HepG2 (cell line): ENCODE data around the gene ZNF554. TPM values are rescaled to one million over a fixed set of nuclear protein-coding genes. Genes with fewer than 3 reads are reported as not detected.

Experiments used
- DR1 ChIP-seq: sonication (generic); formaldehyde crosslinking; IDR thresholded peaks from 2 replicates; pipeline ENCODE4 v1.8.0; 2021; ENCODE audit warnings: mild to moderate bottlenecking, missing genetic modification reagents, inconsistent platforms
- ETV5 ChIP-seq: IDR thresholded peaks from 2 replicates; pipeline ENCODE4 v1.6.1; 2018; ENCODE audit warnings: missing biosample characterization, missing genetic modification reagents, inconsistent platforms, borderline replicate concordance
- KAT2B ChIP-seq: fragments of 150-350 bp; IDR thresholded peaks from 2 replicates; pipeline ENCODE4 v1.6.1; 2014; ENCODE audit warnings: low read depth, low read length, borderline replicate concordance
- KLF13 ChIP-seq: sonication (generic); formaldehyde crosslinking; IDR thresholded peaks from 2 replicates; pipeline ENCODE4 v1.4.0; 2020; ENCODE audit warnings: mild to moderate bottlenecking, missing genetic modification reagents
- MEIS1 ChIP-seq: sonication (generic); formaldehyde crosslinking; IDR thresholded peaks from 2 replicates; pipeline ENCODE4 v1.9.0; 2021; ENCODE audit warnings: mild to moderate bottlenecking, missing genetic modification reagents, moderate library complexity, borderline replicate concordance
- NCOA2 ChIP-seq: sonication (generic); formaldehyde crosslinking; IDR thresholded peaks from 2 replicates; pipeline ENCODE4 v1.8.0; 2022; ENCODE audit warnings: inconsistent platforms
- PTBP1 ChIP-seq: fragments of 200-400 bp; formaldehyde crosslinking; IDR thresholded peaks from 2 replicates; pipeline ENCODE4 v1.6.1; 2018; ENCODE audit warnings: low read length, low read depth; ENCODE audit not compliant: poor library complexity, severe bottlenecking
- SRY ChIP-seq: sonication (generic); formaldehyde crosslinking; IDR thresholded peaks from 2 replicates; pipeline ENCODE4 v1.8.0; 2022; ENCODE audit warnings: mild to moderate bottlenecking, missing genetic modification reagents
- ZNF121 ChIP-seq: sonication (generic); formaldehyde crosslinking; IDR thresholded peaks from 2 replicates; pipeline ENCODE4 v1.5.0; 2020; ENCODE audit warnings: mild to moderate bottlenecking, missing genetic modification reagents
- ZNF329 ChIP-seq: sonication (generic); formaldehyde crosslinking; IDR thresholded peaks from 2 replicates; pipeline ENCODE4 v1.9.0; 2021; ENCODE audit warnings: low read depth, mild to moderate bottlenecking, missing genetic modification reagents
- ZNF598 ChIP-seq: sonication (generic); formaldehyde crosslinking; IDR thresholded peaks from 2 replicates; pipeline ENCODE4 v1.5.1; 2020; ENCODE audit warnings: mild to moderate bottlenecking, missing genetic modification reagents, borderline replicate concordance
- ZNF674 ChIP-seq: sonication (generic); formaldehyde crosslinking; IDR thresholded peaks from 2 replicates; pipeline ENCODE4 v1.5.0; 2020; ENCODE audit warnings: low read depth, mild to moderate bottlenecking, missing genetic modification reagents
- ZNF772 ChIP-seq: sonication (generic); formaldehyde crosslinking; IDR thresholded peaks from 2 replicates; pipeline ENCODE4 v1.5.0; 2020; ENCODE audit warnings: mild to moderate bottlenecking, missing genetic modification reagents
- ZSCAN12 ChIP-seq: sonication (generic); formaldehyde crosslinking; IDR thresholded peaks from 2 replicates; pipeline ENCODE4 v1.9.0; 2021; ENCODE audit warnings: mild to moderate bottlenecking, missing genetic modification reagents
- ZSCAN20 ChIP-seq: sonication (generic); formaldehyde crosslinking; IDR thresholded peaks from 2 replicates; pipeline ENCODE4 v1.4.0; 2020; ENCODE audit warnings: missing genetic modification reagents, mild to moderate bottlenecking, borderline replicate concordance
- ZSCAN9 ChIP-seq: IDR thresholded peaks from 2 replicates; pipeline ENCODE4 v1.6.1; 2016; ENCODE audit warnings: borderline replicate concordance
- polyA plus RNA-seq, 8 experiments: library from polyadenylated mRNA; depleted of rRNA in 3 of 8; stranded (reverse) in 7 of 8; unstranded in 1 of 8; fragments of >200 nt; fragmentation: Illumina TruSeq in 4 of 8; extraction: Trizol in 4 of 8; gene quantifications; 2 replicates each; pipeline versions ENCODE4 v1.2.1 to v1.2.3, GENCODE V29; 2011 to 2016; ENCODE audit warnings: low read depth in 4 of 8, missing spikeins in 1 of 8, mixed read lengths in 1 of 8; ENCODE audit not compliant: insufficient read depth in 1 of 8
- total RNA-seq, 5 experiments: library from RNA; depleted of rRNA; stranded (reverse); fragments of >200 nt; fragmentation: Illumina TruSeq; extraction: Trizol; gene quantifications; 2 replicates each; pipeline ENCODE4 v1.2.3, GENCODE V29; 2016; ENCODE audit warnings: low read depth in 1 of 5
- TF ChIP-seq, protein P1 (sequence below): sonication (generic); formaldehyde crosslinking; IDR thresholded peaks from 2 replicates; pipeline ENCODE4 v1.4.0; 2020; ENCODE audit warnings: mild to moderate bottlenecking, missing genetic modification reagents
- TF ChIP-seq, protein P2 (sequence below): IDR thresholded peaks from 2 replicates; pipeline ENCODE4 v1.6.1; 2016; ENCODE audit warnings: missing compliant biosample characterization, missing genetic modification reagents, borderline replicate concordance
- TF ChIP-seq, protein P3 (sequence below): sonication (generic); formaldehyde crosslinking; IDR thresholded peaks from 2 replicates; pipeline ENCODE4 v1.4.0; 2020; ENCODE audit warnings: mild to moderate bottlenecking, low read depth, missing genetic modification reagents
- TF ChIP-seq, protein P4 (sequence below): sonication (generic); formaldehyde crosslinking; IDR thresholded peaks from 2 replicates; pipeline ENCODE4 v1.8.0; 2022; ENCODE audit warnings: mild to moderate bottlenecking, missing genetic modification reagents, borderline replicate concordance
- TF ChIP-seq, protein P5 (sequence below), 2 experiments: fragments of 450-650 bp in 1 of 2; sonication (generic) in 1 of 2; formaldehyde crosslinking; IDR thresholded peaks; 2 replicates each; pipeline versions ENCODE4 v1.5.0 to v1.8.0; 2020 to 2022; ENCODE audit warnings: mild to moderate bottlenecking in 1 of 2, missing genetic modification reagents in 1 of 2
- TF ChIP-seq, protein P6 (sequence below): sonication (generic); formaldehyde crosslinking; IDR thresholded peaks from 2 replicates; pipeline ENCODE4 v1.4.0; 2020; ENCODE audit warnings: missing genetic modification reagents; ENCODE audit errors: not compliant biosample characterization

Gene ZNF554
- total and polyA plus RNA-seq, 2 of the 13 experiments (the other 11 are each of a cell fraction or from before 2014, with no cell fraction given): 2.2 to 2.7 TPM

DNA sequence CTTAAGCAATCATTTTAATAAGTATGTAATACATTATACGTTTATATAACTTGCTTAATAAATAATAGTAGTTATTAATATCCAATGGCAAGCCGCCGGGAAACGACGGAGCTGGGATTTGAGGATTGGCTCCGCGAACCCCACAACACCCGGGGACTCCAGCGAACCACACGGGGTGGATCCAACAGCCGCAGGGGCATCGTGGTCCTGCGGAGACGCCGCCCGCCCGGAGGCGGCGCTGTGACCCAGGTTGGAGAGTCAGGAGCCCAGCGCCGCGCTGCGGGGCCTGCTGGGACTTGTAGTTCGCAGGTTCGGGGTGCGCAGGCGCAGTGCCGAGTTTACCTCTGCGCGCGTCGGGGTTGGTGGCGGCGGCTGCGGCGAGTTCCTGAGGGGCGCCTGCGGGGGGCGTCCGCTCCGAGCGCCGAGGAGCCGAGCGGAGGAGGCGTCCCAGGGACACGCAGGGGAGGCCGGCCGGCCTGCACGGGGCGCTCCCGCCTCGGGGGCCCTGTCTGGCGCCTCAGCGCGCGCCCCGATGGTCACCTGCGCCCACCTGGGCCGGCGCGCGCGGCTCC lies at the start of gene ZNF554 (continued):
- TF ChIP-seq, protein P1, sequence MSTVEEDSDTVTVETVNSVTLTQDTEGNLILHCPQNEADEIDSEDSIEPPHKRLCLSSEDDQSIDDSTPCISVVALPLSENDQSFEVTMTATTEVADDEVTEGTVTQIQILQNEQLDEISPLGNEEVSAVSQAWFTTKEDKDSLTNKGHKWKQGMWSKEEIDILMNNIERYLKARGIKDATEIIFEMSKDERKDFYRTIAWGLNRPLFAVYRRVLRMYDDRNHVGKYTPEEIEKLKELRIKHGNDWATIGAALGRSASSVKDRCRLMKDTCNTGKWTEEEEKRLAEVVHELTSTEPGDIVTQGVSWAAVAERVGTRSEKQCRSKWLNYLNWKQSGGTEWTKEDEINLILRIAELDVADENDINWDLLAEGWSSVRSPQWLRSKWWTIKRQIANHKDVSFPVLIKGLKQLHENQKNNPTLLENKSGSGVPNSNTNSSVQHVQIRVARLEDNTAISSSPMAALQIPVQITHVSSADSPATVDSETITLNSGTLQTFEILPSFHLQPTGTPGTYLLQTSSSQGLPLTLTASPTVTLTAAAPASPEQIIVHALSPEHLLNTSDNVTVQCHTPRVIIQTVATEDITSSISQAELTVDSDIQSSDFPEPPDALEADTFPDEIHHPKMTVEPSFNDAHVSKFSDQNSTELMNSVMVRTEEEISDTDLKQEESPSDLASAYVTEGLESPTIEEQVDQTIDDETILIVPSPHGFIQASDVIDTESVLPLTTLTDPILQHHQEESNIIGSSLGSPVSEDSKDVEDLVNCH (CRISPR knock-in tag): no peak
- no peak for TF ChIP-seq ZSCAN12
- TF ChIP-seq, protein P2, sequence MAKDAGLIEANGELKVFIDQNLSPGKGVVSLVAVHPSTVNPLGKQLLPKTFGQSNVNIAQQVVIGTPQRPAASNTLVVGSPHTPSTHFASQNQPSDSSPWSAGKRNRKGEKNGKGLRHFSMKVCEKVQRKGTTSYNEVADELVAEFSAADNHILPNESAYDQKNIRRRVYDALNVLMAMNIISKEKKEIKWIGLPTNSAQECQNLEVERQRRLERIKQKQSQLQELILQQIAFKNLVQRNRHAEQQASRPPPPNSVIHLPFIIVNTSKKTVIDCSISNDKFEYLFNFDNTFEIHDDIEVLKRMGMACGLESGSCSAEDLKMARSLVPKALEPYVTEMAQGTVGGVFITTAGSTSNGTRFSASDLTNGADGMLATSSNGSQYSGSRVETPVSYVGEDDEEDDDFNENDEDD (CRISPR knock-in tag): peak; percentile 48; the same call in 1 of the 2 replicates
- TF ChIP-seq PTBP1: no peak
- TF ChIP-seq ETV5 (CRISPR knock-in tag): peak; percentile 67
- TF ChIP-seq, protein P3, sequence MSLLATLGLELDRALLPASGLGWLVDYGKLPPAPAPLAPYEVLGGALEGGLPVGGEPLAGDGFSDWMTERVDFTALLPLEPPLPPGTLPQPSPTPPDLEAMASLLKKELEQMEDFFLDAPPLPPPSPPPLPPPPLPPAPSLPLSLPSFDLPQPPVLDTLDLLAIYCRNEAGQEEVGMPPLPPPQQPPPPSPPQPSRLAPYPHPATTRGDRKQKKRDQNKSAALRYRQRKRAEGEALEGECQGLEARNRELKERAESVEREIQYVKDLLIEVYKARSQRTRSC (CRISPR knock-in tag): no peak
- TF ChIP-seq KLF13 (CRISPR knock-in tag): no peak
- TF ChIP-seq, protein P4, sequence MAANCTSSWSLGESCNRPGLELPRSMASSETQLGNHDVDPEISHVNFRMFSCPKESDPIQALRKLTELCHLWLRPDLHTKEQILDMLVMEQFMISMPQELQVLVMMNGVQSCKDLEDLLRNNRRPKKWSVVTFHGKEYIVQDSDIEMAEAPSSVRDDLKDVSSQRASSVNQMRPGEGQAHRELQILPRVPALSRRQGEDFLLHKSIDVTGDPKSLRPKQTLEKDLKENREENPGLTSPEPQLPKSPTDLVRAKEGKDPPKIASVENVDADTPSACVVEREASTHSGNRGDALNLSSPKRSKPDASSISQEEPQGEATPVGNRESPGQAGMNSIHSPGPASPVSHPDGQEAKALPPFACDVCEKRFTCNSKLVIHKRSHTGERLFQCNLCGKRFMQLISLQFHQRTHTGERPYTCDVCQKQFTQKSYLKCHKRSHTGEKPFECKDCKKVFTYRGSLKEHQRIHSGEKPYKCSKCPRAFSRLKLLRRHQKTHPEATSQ (CRISPR knock-in tag): no peak
- TF ChIP-seq, protein P5, sequence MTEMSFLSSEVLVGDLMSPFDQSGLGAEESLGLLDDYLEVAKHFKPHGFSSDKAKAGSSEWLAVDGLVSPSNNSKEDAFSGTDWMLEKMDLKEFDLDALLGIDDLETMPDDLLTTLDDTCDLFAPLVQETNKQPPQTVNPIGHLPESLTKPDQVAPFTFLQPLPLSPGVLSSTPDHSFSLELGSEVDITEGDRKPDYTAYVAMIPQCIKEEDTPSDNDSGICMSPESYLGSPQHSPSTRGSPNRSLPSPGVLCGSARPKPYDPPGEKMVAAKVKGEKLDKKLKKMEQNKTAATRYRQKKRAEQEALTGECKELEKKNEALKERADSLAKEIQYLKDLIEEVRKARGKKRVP (CRISPR knock-in tag; IDR thresholded peaks at IDR 0.05): peak in 1 of 2 experiments; percentile 37; a peak in 1 of 4 replicates
- 0 out of 2 replicates have a peak, but pooled peaks have one; percentile 33 for TF ChIP-seq ZSCAN20 (CRISPR knock-in tag)
- TF ChIP-seq MEIS1: 0 out of 2 replicates have a peak, but pooled peaks have one; percentile 77
- TF ChIP-seq ZNF121 (CRISPR knock-in tag): no peak
- 0 out of 2 replicates have a peak, but pooled peaks have one; percentile 40 for TF ChIP-seq DR1 (CRISPR knock-in tag)
- no peak for TF ChIP-seq SRY (CRISPR knock-in tag)
- peak; percentile 29; the same call in 1 of the 2 replicates for TF ChIP-seq NCOA2
- peak; percentile 47 for TF ChIP-seq ZNF329 (CRISPR knock-in tag)
- 0 out of 2 replicates have a peak, but pooled peaks have one; percentile 48 for TF ChIP-seq ZNF772
- TF ChIP-seq ZNF674: no peak
- no peak for TF ChIP-seq ZNF598 (CRISPR knock-in tag)
- TF ChIP-seq, protein P6, sequence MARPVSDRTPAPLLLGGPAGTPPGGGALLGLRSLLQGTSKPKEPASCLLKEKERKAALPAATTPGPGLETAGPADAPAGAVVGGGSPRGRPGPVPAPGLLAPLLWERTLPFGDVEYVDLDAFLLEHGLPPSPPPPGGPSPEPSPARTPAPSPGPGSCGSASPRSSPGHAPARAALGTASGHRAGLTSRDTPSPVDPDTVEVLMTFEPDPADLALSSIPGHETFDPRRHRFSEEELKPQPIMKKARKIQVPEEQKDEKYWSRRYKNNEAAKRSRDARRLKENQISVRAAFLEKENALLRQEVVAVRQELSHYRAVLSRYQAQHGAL (CRISPR knock-in tag): no peak
- peak; percentile 80; the same call in 1 of the 2 replicates for TF ChIP-seq ZSCAN9 (CRISPR knock-in tag)
- no peak for TF ChIP-seq KAT2B
